ENCODE measurements around the gene FAM107B.
A peak's percentile ranks its signal among the peaks of the same experiment; 100 is the strongest.

Gene FAM107B

GRCh38 chr10:14556285-14556956, 218.3 kb downstream of the FAM107B start:
- Mint-ChIP-seq H3K4me1 (peaks cover 52% of the 10 kb centered on the region), H3K4me3 (no peak overlapping the region), H3K27ac (peak overlapping the region; percentile 2 to 83 (median 10)), H3K27me3 (ENCODE audit: low read depth) (peaks cover 16% of the 10 kb centered on the region), H3K36me3 (ENCODE audit: low read depth) (no peaks in the 10 kb centered on the region), H3K9me3 (no peaks in the 10 kb centered on the region)
- no peak for TF ChIP-seq CTCF (IDR thresholded peaks at IDR 0.05; ENCODE audit: unreplicated experiment in 3 of 3)

- Mint-ChIP-seq H3K4me1 (peaks cover 47% of the 10 kb centered on the region), H3K36me3 (ENCODE audit: low read depth) (no peaks in the 10 kb centered on the region), H3K27me3 (ENCODE audit: low read depth) (peaks cover 16% of the 10 kb centered on the region), H3K9me3 (no peaks in the 10 kb centered on the region), H3K27ac (peak overlapping the region; percentile 2 to 83 (median 10)), H3K4me3 (no peak overlapping the region)
- TF ChIP-seq CTCF (IDR thresholded peaks at IDR 0.05; ENCODE audit: unreplicated experiment in 3 of 3) = no peak
These were observed 218.9 kb downstream of the FAM107B start for GRCh38 chr10:14555807-14556206.

GRCh38 chr10:14554491-14555205, 220.0 kb downstream of the FAM107B start:
- Mint-ChIP-seq H3K4me1 (peaks cover 39% of the 10 kb centered on the region), H3K27me3 (ENCODE audit: low read depth) (peaks cover 12% of the 10 kb centered on the region), H3K4me3 (no peak overlapping the region), H3K27ac (peak overlapping the region in 1 of 3 experiments; percentile 54), H3K9me3 (no peaks in the 10 kb centered on the region), H3K36me3 (ENCODE audit: low read depth) (no peaks in the 10 kb centered on the region)
- no peak for TF ChIP-seq CTCF (IDR thresholded peaks at IDR 0.05; ENCODE audit: unreplicated experiment in 3 of 3)

DNA sequence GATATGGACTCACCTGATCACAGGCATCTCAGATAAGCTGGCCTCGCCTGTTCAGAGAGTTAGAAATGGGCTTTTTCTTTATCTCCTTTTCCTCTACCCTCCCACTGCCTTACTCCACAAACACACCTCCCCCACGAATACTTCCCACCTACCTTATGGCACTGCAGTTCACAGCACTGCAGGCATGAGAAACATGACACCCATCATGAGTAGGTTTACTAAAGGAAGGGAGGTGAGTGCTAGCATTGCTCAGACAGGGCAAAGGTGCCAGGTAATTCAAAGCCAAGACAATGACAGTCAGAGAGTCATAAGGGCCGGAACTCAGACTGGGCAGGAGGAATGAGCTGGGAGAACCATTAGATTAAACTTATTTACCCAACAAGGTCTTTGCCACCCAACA, 220.6 kb downstream of the FAM107B start:
- H3K4me3 Mint-ChIP-seq = no peak overlapping the region
- H3K27ac Mint-ChIP-seq = peak overlapping the region in 1 of 3 experiments; percentile 54
- TF ChIP-seq CTCF (IDR thresholded peaks at IDR 0.05; ENCODE audit: unreplicated experiment in 3 of 3) = no peak
- peaks cover 43% of the 10 kb centered on the region for H3K4me1 Mint-ChIP-seq
- no peaks in the 10 kb centered on the region for H3K9me3 Mint-ChIP-seq
- H3K27me3 Mint-ChIP-seq (ENCODE audit: low read depth) = peaks cover 12% of the 10 kb centered on the region
- H3K36me3 Mint-ChIP-seq (ENCODE audit: low read depth) = no peaks in the 10 kb centered on the region

- Mint-ChIP-seq H3K27ac (no peak overlapping the region), H3K4me1 (peaks cover 43% of the 10 kb centered on the region), H3K4me3 (no peak overlapping the region), H3K9me3 (no peaks in the 10 kb centered on the region), H3K36me3 (ENCODE audit: low read depth) (no peaks in the 10 kb centered on the region), H3K27me3 (ENCODE audit: low read depth) (peaks cover 12% of the 10 kb centered on the region)
- TF ChIP-seq CTCF (IDR thresholded peaks at IDR 0.05; ENCODE audit: unreplicated experiment in 3 of 3) = no peak
These were observed 221.2 kb downstream of the FAM107B start for GRCh38 chr10:14553448-14553847.

Data from nephron (organoid).